GM12878 (cell line): ENCODE measurements around the gene LIFR. TPM values are rescaled to one million over a fixed set of nuclear protein-coding genes. Genes with fewer than 3 reads are reported as not detected.

Experiments
- ATAC-seq: fragments of 200-7000 bp; cut with Tn5 transposase; 3 replicates; pipeline ENCODE4 v1.9.1; 2020; ENCODE audit warnings: mild to moderate bottlenecking, moderate library complexity
- BruUV-seq: library from RNA; stranded (reverse); fragments of 400-500 nt; replicated peaks from 2 replicates; lab custom pipeline; 2021; lab: Mats Ljungman, UMichigan
- CTCF ChIA-PET: fragments of 300-600 bp; sonication (Branson Sonifier 250); formaldehyde crosslinking; extraction: SDS; loops from one replicate; lab custom pipeline; 2021; ENCODE audit warnings: inconsistent platforms; lab: Yijun Ruan, JAX
- POLR2A ChIA-PET: fragments of 350-600 bp; formaldehyde crosslinking; extraction: SDS; loops from one replicate; lab custom pipeline; 2021; ENCODE audit warnings: inconsistent platforms; lab: Charles Lee
- RAD21 ChIA-PET: fragments of 300-600 bp; sonication (Branson Sonifier 250); formaldehyde crosslinking; loops from one replicate; lab custom pipeline; 2023; ENCODE audit warnings: antibody characterized with exemption; ENCODE audit not compliant: unreplicated experiment; lab: Charles Lee
- SMC1A ChIA-PET: fragments of 300-600 bp; sonication (Branson Sonifier 250); formaldehyde crosslinking; loops from one replicate; lab custom pipeline; 2023; ENCODE audit not compliant: unreplicated experiment, uncharacterized antibody; lab: Charles Lee
- DNase-seq: peaks from one replicate; pipeline ENCODE4 v3.0.0-alpha.2; 2011; ENCODE audit warnings: low read depth, low spot score
- FAIRE-seq: peaks from 3 replicates; lab custom pipeline; 2011; peaks lifted over from hg19 to GRCh38; lab: Jason Lieb, UNC
- H2AFZ ChIP-seq: 2 replicates; pipeline ENCODE4 v1.6.0; 2011; ENCODE audit warnings: low read depth, low read length, control low read depth; ENCODE audit not compliant: control insufficient read depth
- H3K27ac ChIP-seq: 2 replicates; pipeline ENCODE4 v1.5.1; 2011; ENCODE audit warnings: control low read depth; ENCODE audit not compliant: control insufficient read depth, insufficient read depth
- H3K27me3 ChIP-seq, 2 experiments: replicated peaks in 1 of 2; 2 replicates each; pipeline versions ENCODE4 v1.6.0 to v1.6.1; 2011; ENCODE audit warnings: low read length in 1 of 2; ENCODE audit not compliant: control insufficient read depth in 2 of 2, insufficient read depth in 2 of 2
- H3K36me3 ChIP-seq, 2 experiments: 2 replicates each; pipeline ENCODE4 v1.5.1; 2011; ENCODE audit warnings: low read length in 1 of 2; ENCODE audit not compliant: control insufficient read depth in 2 of 2, insufficient read depth in 2 of 2
- H3K4me1 ChIP-seq: 2 replicates; pipeline ENCODE4 v1.6.1; 2011; ENCODE audit warnings: mild to moderate bottlenecking, low read length, moderate library complexity, mixed read lengths; ENCODE audit not compliant: control insufficient read depth, insufficient read depth
- H3K4me2 ChIP-seq: 2 replicates; pipeline ENCODE4 v1.6.0; 2011; ENCODE audit warnings: control low read depth; ENCODE audit not compliant: control insufficient read depth, insufficient read depth
- H3K4me3 ChIP-seq: fragments of 200-600 bp; sonication (generic); 2 replicates; pipeline ENCODE4 v1.5.1; 2016
- H3K79me2 ChIP-seq: 2 replicates; pipeline ENCODE4 v1.6.0; 2011; ENCODE audit warnings: low read length; ENCODE audit not compliant: control insufficient read depth, insufficient read depth
- H3K9ac ChIP-seq: 2 replicates; pipeline ENCODE4 v1.8.0; 2011; ENCODE audit warnings: low read length, control low read depth, mixed read lengths; ENCODE audit not compliant: control insufficient read depth, insufficient read depth
- H3K9me3 ChIP-seq: replicated peaks from 3 replicates; pipeline ENCODE4 v1.5.1; 2011; ENCODE audit warnings: mild to moderate bottlenecking, low read length; ENCODE audit not compliant: control insufficient read depth, insufficient read depth
- H4K20me1 ChIP-seq: 2 replicates; pipeline ENCODE4 v1.6.0; 2011; ENCODE audit not compliant: control insufficient read depth, insufficient read depth
- CBX3 ChIP-seq: fragments of 200-600 bp; sonication (generic); IDR thresholded peaks from 2 replicates; pipeline ENCODE4 v1.6.1; 2016; ENCODE audit warnings: low read depth, borderline replicate concordance
- CHD4 ChIP-seq: fragments of 200-600 bp; sonication (generic); IDR thresholded peaks from 2 replicates; pipeline ENCODE4 v1.6.1; 2016; ENCODE audit warnings: mild to moderate bottlenecking
- GATAD2B ChIP-seq: fragments of 450-650 bp; conservative IDR thresholded peaks from 2 replicates; pipeline ENCODE4 v1.6.1; 2017; ENCODE audit warnings: low read depth, mild to moderate bottlenecking, moderate library complexity
- JUNB ChIP-seq: IDR thresholded peaks from 2 replicates; pipeline ENCODE4 v1.6.1; 2016; ENCODE audit warnings: antibody characterized with exemption, mild to moderate bottlenecking
- MTA2 ChIP-seq: fragments of 450-650 bp; IDR thresholded peaks from 2 replicates; pipeline ENCODE4 v1.6.1; 2016; ENCODE audit warnings: low read depth, mild to moderate bottlenecking, moderate library complexity
- MXI1 ChIP-seq: fragments of 150-350 bp; IDR thresholded peaks from 2 replicates; pipeline ENCODE4 v1.6.1; 2011; ENCODE audit warnings: low read depth, mild to moderate bottlenecking, inconsistent platforms, low read length, improper control_type of control experiment
- MYC ChIP-seq: IDR thresholded peaks from 2 replicates; pipeline ENCODE4 v1.6.1; 2011; ENCODE audit warnings: mild to moderate bottlenecking, low read length, moderate library complexity, inconsistent platforms; ENCODE audit not compliant: insufficient read depth, insufficient replicate concordance, insufficient read length, severe bottlenecking
- NRF1 ChIP-seq: conservative IDR thresholded peaks from 2 replicates; pipeline ENCODE4 v1.6.1; 2011; ENCODE audit warnings: mild to moderate bottlenecking, low read depth, low read length, improper control_type of control experiment
- PML ChIP-seq: IDR thresholded peaks from 2 replicates; pipeline ENCODE4 v1.6.1; 2012; ENCODE audit warnings: low read length, inconsistent platforms
- POLR2A ChIP-seq: IDR thresholded peaks from 2 replicates; pipeline ENCODE4 v1.6.1; 2011; ENCODE audit warnings: low read depth, mild to moderate bottlenecking, low read length
- POLR2AphosphoS5 ChIP-seq: IDR thresholded peaks from 2 replicates; pipeline ENCODE4 v1.6.1; 2011; ENCODE audit warnings: mild to moderate bottlenecking, low read length, inconsistent platforms
- RELA ChIP-seq: fragments of 450-650 bp; IDR thresholded peaks from 2 replicates; pipeline ENCODE4 v1.8.0; 2014; ENCODE audit warnings: borderline replicate concordance; ENCODE audit not compliant: partially characterized antibody
- SIN3A ChIP-seq: IDR thresholded peaks from 2 replicates; pipeline ENCODE4 v1.6.1; 2012; ENCODE audit warnings: low read depth, low read length, improper control_type of control experiment
- SMC3 ChIP-seq: IDR thresholded peaks from 2 replicates; pipeline ENCODE4 v1.6.1; 2011; ENCODE audit warnings: low read length, improper control_type of control experiment, borderline replicate concordance
- ZNF207 ChIP-seq: fragments of 450-650 bp; IDR thresholded peaks from 2 replicates; pipeline ENCODE4 v1.6.1; 2014; ENCODE audit warnings: antibody characterized with exemption, mild to moderate bottlenecking, borderline replicate concordance
- WGBS: methylation state at CpG from one replicate; pipeline ENCODE4 v1.1.6; 2016; ENCODE audit warnings: low lambda C conversion rate; ENCODE audit not compliant: insufficient replicate concordance, insufficient coverage; ENCODE audit errors: missing lambda C conversion rate; 5-methylcytosine and 5-hydroxymethylcytosine counted together
- in situ Hi-C: fragments of 300-500 bp; cut with MboI; formaldehyde crosslinking; loops from 9 replicates; pipeline ENCODE4 v1.14.3; 2018; ENCODE audit warnings: mixed read lengths
- intact Hi-C: fragments of 100-400 bp; cut with micrococcal nuclease; formaldehyde crosslinking; loops from one replicate; pipeline ENCODE4 v1.14.2; 2022; ENCODE audit not compliant: unreplicated experiment
- polyA plus RNA-seq, 11 experiments: library from polyadenylated mRNA; depleted of rRNA in 4 of 11; unstranded in 6 of 11; stranded (reverse) in 5 of 11; fragments of >200 nt; fragmentation: Nextera tagmentation in 4 of 11; fragmentation: Illumina TruSeq in 1 of 11; extraction: Ambion mirVana in 4 of 11; extraction: Trizol in 1 of 11; gene quantifications; 1 replicate in 1 of 11; 2 replicates in 10 of 11; pipeline versions ENCODE4 v1.2.1 to v1.2.3, GENCODE V29; 2011 to 2016; ENCODE audit warnings: inconsistent platforms in 2 of 11, missing spikeins in 2 of 11, low read depth in 1 of 11
- total RNA-seq, 4 experiments: library from RNA; depleted of rRNA in 3 of 4; stranded (reverse); fragments of >200 nt in 3 of 4; fragmentation: Illumina TruSeq in 1 of 4; extraction: Trizol in 1 of 4; gene quantifications; 2 replicates each; pipeline versions ENCODE4 v1.2.1 to v1.2.3, GENCODE V29; 2013 to 2021
- TF ChIP-seq, protein P1 (sequence below), 3 experiments: IDR thresholded peaks in 2 of 3; conservative IDR thresholded peaks in 1 of 3; 2 replicates each; pipeline ENCODE4 v1.5.1; 2011; ENCODE audit warnings: low read depth in 3 of 3, low read length in 3 of 3, mild to moderate bottlenecking in 3 of 3, control low read depth in 2 of 3, moderate library complexity in 2 of 3, inconsistent platforms in 1 of 3, mixed read lengths in 1 of 3; ENCODE audit not compliant: control insufficient read depth in 2 of 3, insufficient read depth in 1 of 3; ENCODE audit errors: extremely low read depth in 1 of 3
- TF ChIP-seq, protein P2 (sequence below): IDR thresholded peaks from 2 replicates; pipeline ENCODE4 v1.6.1; 2012; ENCODE audit warnings: low read depth, low read length, improper control_type of control experiment
- TF ChIP-seq, protein P3 (sequence below): fragments of 450-650 bp; IDR thresholded peaks from 2 replicates; pipeline ENCODE4 v1.6.1; 2018; ENCODE audit warnings: mild to moderate bottlenecking, low read depth, moderate library complexity; ENCODE audit not compliant: partially characterized antibody

LIFR gene
- total and polyA plus RNA-seq, 10 of the 15 experiments (the other 5 are each of a cell fraction or from before 2014, with no cell fraction given): 0.10 TPM; not detected in 9

DNA sequence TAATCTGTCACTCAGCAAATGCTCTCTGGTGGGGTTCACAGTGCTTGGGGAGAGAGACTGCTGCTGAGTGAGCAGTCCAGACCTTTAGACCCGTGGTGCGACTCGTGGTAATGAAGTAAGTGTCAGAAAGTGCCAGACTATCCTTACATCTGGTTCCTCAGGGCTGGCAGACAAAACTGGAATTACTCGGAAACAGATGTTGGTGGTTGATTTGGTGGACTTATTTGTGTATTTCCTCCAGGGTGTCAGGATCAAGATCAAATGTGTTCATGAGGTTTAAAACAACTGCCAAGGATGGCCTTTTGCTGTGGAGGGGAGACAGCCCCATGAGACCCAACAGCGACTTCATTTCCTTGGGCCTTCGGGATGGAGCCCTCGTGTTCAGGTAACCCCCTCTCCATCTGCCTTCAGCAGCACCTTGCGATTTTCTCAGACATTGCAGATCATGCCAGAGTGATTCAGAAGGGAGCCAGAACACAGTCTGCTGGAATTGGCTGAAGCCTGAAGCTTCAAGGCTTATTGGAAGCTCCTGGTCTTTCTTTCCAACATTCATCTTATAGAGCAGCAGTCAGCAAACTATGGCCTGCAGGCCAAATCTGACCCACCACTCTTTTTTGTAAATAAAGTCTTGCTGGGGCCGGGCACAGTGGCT lies 105.2 kb downstream of the LIFR start:
- Histone ChIP-seq H3K4me3 (no peak overlapping the region), H2AFZ (no peak overlapping the region), H4K20me1 (no peaks in the 10 kb centered on the region), H3K27me3 (peaks cover 0 to 11% of the 10 kb centered on the region in 2 experiments), H3K4me2 (no peak overlapping the region), H3K9ac (no peak overlapping the region), H3K4me1 (peaks cover 16% of the 10 kb centered on the region), H3K9me3 (peaks cover 2% of the 10 kb centered on the region; the same call in 2 of the 3 replicates), H3K79me2 (no peaks in the 10 kb centered on the region), H3K27ac (no peak overlapping the region), H3K36me3 (no peaks in the 10 kb centered on the region)
- DNase-seq: no peak
- ChIA-PET CTCF (interaction anchor here (0.7 to 6.2 kb wide), 2 partner anchors 9 to 38 kb away, joined by 4 to 48 read pairs; no protein-coding TSS in a partner anchor), POLR2A (interaction anchor here (0.6 kb wide), 1 partner anchor 8 kb away, joined by 5 read pairs; no protein-coding TSS in a partner anchor), RAD21 (no interaction called here), SMC1A (no interaction called here)
- no TSS peak for BruUV-seq
- in situ Hi-C loops (no loop called here), intact Hi-C loops (loop anchor here (10.0 kb wide), 1 partner anchor 624 kb away; the partner anchor contains the start of gene RICTOR)
- 45% methylated on average over 9 of the region's 9 CpGs for WGBS
- FAIRE-seq: no peak
- ATAC-seq: no peak
- no peak for TF ChIP-seq MTA2
- TF ChIP-seq, protein P1, sequence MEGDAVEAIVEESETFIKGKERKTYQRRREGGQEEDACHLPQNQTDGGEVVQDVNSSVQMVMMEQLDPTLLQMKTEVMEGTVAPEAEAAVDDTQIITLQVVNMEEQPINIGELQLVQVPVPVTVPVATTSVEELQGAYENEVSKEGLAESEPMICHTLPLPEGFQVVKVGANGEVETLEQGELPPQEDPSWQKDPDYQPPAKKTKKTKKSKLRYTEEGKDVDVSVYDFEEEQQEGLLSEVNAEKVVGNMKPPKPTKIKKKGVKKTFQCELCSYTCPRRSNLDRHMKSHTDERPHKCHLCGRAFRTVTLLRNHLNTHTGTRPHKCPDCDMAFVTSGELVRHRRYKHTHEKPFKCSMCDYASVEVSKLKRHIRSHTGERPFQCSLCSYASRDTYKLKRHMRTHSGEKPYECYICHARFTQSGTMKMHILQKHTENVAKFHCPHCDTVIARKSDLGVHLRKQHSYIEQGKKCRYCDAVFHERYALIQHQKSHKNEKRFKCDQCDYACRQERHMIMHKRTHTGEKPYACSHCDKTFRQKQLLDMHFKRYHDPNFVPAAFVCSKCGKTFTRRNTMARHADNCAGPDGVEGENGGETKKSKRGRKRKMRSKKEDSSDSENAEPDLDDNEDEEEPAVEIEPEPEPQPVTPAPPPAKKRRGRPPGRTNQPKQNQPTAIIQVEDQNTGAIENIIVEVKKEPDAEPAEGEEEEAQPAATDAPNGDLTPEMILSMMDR (IDR thresholded peaks at IDR 0.05 in 2 of 3, conservative IDR thresholded peaks at IDR 0.05 in 1 of 3; ENCODE audit: control insufficient read depth in 2 of 3, extremely low read depth in 1 of 3, insufficient read depth in 1 of 3, low read depth in 3 of 3, low read length in 3 of 3): no peak
- TF ChIP-seq, protein P2, sequence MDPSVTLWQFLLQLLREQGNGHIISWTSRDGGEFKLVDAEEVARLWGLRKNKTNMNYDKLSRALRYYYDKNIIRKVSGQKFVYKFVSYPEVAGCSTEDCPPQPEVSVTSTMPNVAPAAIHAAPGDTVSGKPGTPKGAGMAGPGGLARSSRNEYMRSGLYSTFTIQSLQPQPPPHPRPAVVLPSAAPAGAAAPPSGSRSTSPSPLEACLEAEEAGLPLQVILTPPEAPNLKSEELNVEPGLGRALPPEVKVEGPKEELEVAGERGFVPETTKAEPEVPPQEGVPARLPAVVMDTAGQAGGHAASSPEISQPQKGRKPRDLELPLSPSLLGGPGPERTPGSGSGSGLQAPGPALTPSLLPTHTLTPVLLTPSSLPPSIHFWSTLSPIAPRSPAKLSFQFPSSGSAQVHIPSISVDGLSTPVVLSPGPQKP: no peak
- TF ChIP-seq PML: no peak
- TF ChIP-seq, protein P3, sequence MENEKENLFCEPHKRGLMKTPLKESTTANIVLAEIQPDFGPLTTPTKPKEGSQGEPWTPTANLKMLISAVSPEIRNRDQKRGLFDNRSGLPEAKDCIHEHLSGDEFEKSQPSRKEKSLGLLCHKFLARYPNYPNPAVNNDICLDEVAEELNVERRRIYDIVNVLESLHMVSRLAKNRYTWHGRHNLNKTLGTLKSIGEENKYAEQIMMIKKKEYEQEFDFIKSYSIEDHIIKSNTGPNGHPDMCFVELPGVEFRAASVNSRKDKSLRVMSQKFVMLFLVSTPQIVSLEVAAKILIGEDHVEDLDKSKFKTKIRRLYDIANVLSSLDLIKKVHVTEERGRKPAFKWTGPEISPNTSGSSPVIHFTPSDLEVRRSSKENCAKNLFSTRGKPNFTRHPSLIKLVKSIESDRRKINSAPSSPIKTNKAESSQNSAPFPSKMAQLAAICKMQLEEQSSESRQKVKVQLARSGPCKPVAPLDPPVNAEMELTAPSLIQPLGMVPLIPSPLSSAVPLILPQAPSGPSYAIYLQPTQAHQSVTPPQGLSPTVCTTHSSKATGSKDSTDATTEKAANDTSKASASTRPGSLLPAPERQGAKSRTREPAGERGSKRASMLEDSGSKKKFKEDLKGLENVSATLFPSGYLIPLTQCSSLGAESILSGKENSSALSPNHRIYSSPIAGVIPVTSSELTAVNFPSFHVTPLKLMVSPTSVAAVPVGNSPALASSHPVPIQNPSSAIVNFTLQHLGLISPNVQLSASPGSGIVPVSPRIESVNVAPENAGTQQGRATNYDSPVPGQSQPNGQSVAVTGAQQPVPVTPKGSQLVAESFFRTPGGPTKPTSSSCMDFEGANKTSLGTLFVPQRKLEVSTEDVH: no peak
- TF ChIP-seq JUNB: no peak
- TF ChIP-seq RELA: no peak
- no peak for TF ChIP-seq POLR2AphosphoS5
- TF ChIP-seq SIN3A: no peak
- no peak for TF ChIP-seq CBX3
- TF ChIP-seq MXI1: no peak
- TF ChIP-seq GATAD2B: no peak
- no peak for TF ChIP-seq ZNF207
- TF ChIP-seq POLR2A: no peak
- TF ChIP-seq NRF1: no peak
- no peak for TF ChIP-seq CHD4
- TF ChIP-seq MYC: no peak
- no peak for TF ChIP-seq SMC3
